Measurements from ENCODE around the gene OR2AT4.

DNA sequence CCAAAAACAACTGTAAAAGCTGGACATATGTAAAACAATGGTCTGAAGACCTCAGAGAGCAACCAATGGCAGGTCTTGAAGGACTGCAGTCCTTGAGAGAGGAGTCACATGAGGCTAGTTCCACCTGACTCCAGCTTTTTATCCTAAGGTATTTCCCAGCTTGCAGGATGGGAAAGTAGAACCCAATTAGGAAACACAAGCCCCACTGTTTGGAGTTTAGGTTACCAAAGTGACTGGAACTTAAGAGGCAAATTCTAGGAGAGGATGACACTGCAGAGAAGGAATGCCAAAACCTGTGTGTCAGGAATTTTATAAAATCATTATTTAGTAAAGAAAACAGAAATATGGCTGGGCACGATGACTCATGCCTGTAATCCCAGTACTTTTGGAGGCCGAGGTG is 18.4 kb downstream of the OR2AT4 start:
- TF ChIP-seq CTCF (IDR thresholded peaks at IDR 0.05; ENCODE audit: extremely low read depth in 1 of 2, insufficient read depth in 1 of 2, low read depth in 1 of 2, low read length in 2 of 2) (no peak), EZH2 (IDR thresholded peaks at IDR 0.05; ENCODE audit: borderline replicate concordance, low read depth, low read length, severe bottlenecking) (no peak), POLR2A (IDR thresholded peaks at IDR 0.05; ENCODE audit: low read depth, low read length) (no peak), POLR2AphosphoS5 (IDR thresholded peaks at IDR 0.05; ENCODE audit: insufficient read depth, low read depth, low read length) (no peak), MAX (IDR thresholded peaks at IDR 0.05; ENCODE audit: insufficient read depth, insufficient read length) (no peak), MYC (IDR thresholded peaks at IDR 0.05; ENCODE audit: low read depth, low read length) (no peak), FOS (IDR thresholded peaks at IDR 0.05; ENCODE audit: borderline replicate concordance, insufficient read depth, low read length) (no peak), JUN (IDR thresholded peaks at IDR 0.05; ENCODE audit: borderline replicate concordance, insufficient read depth, insufficient read length, low read depth) (no peak), GATA2 (IDR thresholded peaks at IDR 0.05; ENCODE audit: insufficient read depth, insufficient read length, low read depth, low read length) (no peak)
